ENCODE results near the gene OPHN1. TPM values are rescaled to one million over a fixed set of nuclear protein-coding genes. Genes with fewer than 3 reads are reported as not detected.

OPHN1 gene
- total RNA-seq, 6 donors from 2014 or later, result 10.0 to 40.9 (median 10.8) TPM

- no peaks in the 10 kb centered on the region for H3K27me3 ChIP-seq
- H3K36me3 ChIP-seq, result no peaks in the 10 kb centered on the region
- H3K4me3 ChIP-seq, result no peak overlapping the region
- 63% methylated on average over 9 of the region's 9 CpGs; no CpG with 5 or more reads in 1 of the 2 donors for WGBS, 2 donors
- TF ChIP-seq POLR2AphosphoS5 (IDR thresholded peaks at IDR 0.05) (no peak), CTCF (IDR thresholded peaks at IDR 0.05) (peak in 2 of 6 experiments; percentile 25 to 35)
- ATAC-seq (ENCODE audit: low FRiP score in 2 of 2), result no peak
- peak in 1 of 2 donors; percentile 22 for DNase-seq
- H3K9me3 ChIP-seq, result no peaks in the 10 kb centered on the region
- no peaks in the 10 kb centered on the region for H3K4me1 ChIP-seq
- H3K27ac ChIP-seq, result no peak overlapping the region
Measured at GRCh38 chrX:68018248-68019203, 414.8 kb downstream of the OPHN1 start.

GRCh38 chrX:67998540-67998939, 434.8 kb downstream of the OPHN1 start:
- Histone ChIP-seq H3K4me3 (no peak overlapping the region), H3K4me1 (no peaks in the 10 kb centered on the region), H3K9me3 (peaks cover 0 to 42% (median 6%) of the 10 kb centered on the region in 4 donors), H3K27ac (no peak overlapping the region), H3K27me3 (no peaks in the 10 kb centered on the region), H3K36me3 (no peaks in the 10 kb centered on the region)
- DNase-seq, result no peak
- TF ChIP-seq POLR2A (IDR thresholded peaks at IDR 0.05) (no peak), CTCF (IDR thresholded peaks at IDR 0.05) (no peak), POLR2AphosphoS5 (IDR thresholded peaks at IDR 0.05) (no peak), EP300 (IDR thresholded peaks at IDR 0.05) (no peak)
- no peak for ATAC-seq (ENCODE audit: low FRiP score in 2 of 2)

Small RNAs within 50 kb of the gene (small RNA-seq; reads per million reads assigned to genes)
- gene RF00019 (0 reads per million in 4 donors), gene RNU6-1225P (0 reads per million in 4 donors)

Other genes with a start within 250 kb of the OPHN1 start
- gene YIPF6, start 65.6 kb upstream of the OPHN1 start, total RNA-seq, result 10 to 100 TPM; 15.7 to 43.0 (median 32.6) TPM
- 10 to 100 TPM; 13.9 to 43.1 (median 25.8) TPM for gene STARD8, start 214.2 kb upstream of the OPHN1 start, total RNA-seq

Data from upper lobe of left lung (tissue), 6 donors.